WTC11 (cell line): Measurements from ENCODE around the gene DDI2. TPM values are rescaled to one million over a fixed set of nuclear protein-coding genes. Genes with fewer than 3 reads are reported as not detected.

Experiments
- ATF6 ChIP-seq: sonication (generic); formaldehyde crosslinking; IDR thresholded peaks from 2 replicates; pipeline ENCODE4 v1.8.1; 2023; ENCODE audit warnings: mild to moderate bottlenecking, missing genetic modification reagents
- CREM ChIP-seq: sonication (generic); formaldehyde crosslinking; IDR thresholded peaks from 2 replicates; pipeline ENCODE4 v1.8.1; 2022; ENCODE audit warnings: mild to moderate bottlenecking, missing genetic modification reagents, moderate library complexity
- ELF4 ChIP-seq: sonication (generic); formaldehyde crosslinking; IDR thresholded peaks from 2 replicates; pipeline ENCODE4 v1.8.1; 2022; ENCODE audit warnings: low read depth, mild to moderate bottlenecking, moderate library complexity, missing genetic modification reagents
- ETV6 ChIP-seq: sonication (generic); formaldehyde crosslinking; IDR thresholded peaks from 2 replicates; pipeline ENCODE4 v1.8.1; 2022; ENCODE audit warnings: mild to moderate bottlenecking, missing genetic modification reagents
- GRHL2 ChIP-seq: fragments of 250-450 bp; sonication (Bioruptor Pico); IDR thresholded peaks from 2 replicates; pipeline ENCODE4 v1.8.0; 2022; ENCODE audit warnings: mild to moderate bottlenecking, moderate library complexity; ENCODE audit not compliant: insufficient replicate concordance, severe bottlenecking
- IRF2 ChIP-seq: sonication (generic); formaldehyde crosslinking; IDR thresholded peaks from 2 replicates; pipeline ENCODE4 v1.8.0; 2022; ENCODE audit warnings: low read depth, missing genetic modification reagents, borderline replicate concordance
- NFATC4 ChIP-seq: fragments of 250-450 bp; sonication (Bioruptor Pico); IDR thresholded peaks from 2 replicates; pipeline ENCODE4 v1.9.0; 2021; ENCODE audit warnings: mild to moderate bottlenecking
- NFYB ChIP-seq: sonication (generic); formaldehyde crosslinking; conservative IDR thresholded peaks from 2 replicates; pipeline ENCODE4 v1.8.0; 2022; ENCODE audit warnings: low read depth, missing genetic modification reagents
- PRDM15 ChIP-seq: sonication (generic); formaldehyde crosslinking; IDR thresholded peaks from 2 replicates; pipeline ENCODE4 v1.8.0; 2022; ENCODE audit warnings: missing genetic modification reagents
- RELA ChIP-seq: sonication (generic); formaldehyde crosslinking; IDR thresholded peaks from 2 replicates; pipeline ENCODE4 v1.8.1; 2022; ENCODE audit warnings: missing genetic modification reagents, mild to moderate bottlenecking, borderline replicate concordance
- RORB ChIP-seq: fragments of 250-450 bp; sonication (Bioruptor Pico); IDR thresholded peaks from 2 replicates; pipeline ENCODE4 v1.9.0; 2021; ENCODE audit warnings: mild to moderate bottlenecking
- SOX15 ChIP-seq: fragments of 250-450 bp; sonication (Bioruptor Pico); IDR thresholded peaks from 2 replicates; pipeline ENCODE4 v1.9.0; 2021; ENCODE audit warnings: mild to moderate bottlenecking
- TP53 ChIP-seq: sonication (generic); formaldehyde crosslinking; IDR thresholded peaks from 2 replicates; pipeline ENCODE4 v1.8.1; 2023; ENCODE audit warnings: mild to moderate bottlenecking, missing genetic modification reagents
- USF1 ChIP-seq: sonication (generic); formaldehyde crosslinking; IDR thresholded peaks from 2 replicates; pipeline ENCODE4 v1.8.0; 2022; ENCODE audit warnings: mild to moderate bottlenecking, missing genetic modification reagents
- ZNF121 ChIP-seq: sonication (generic); formaldehyde crosslinking; IDR thresholded peaks from 2 replicates; pipeline ENCODE4 v1.8.0; 2023; ENCODE audit warnings: missing genetic modification reagents
- ZNF232 ChIP-seq: sonication (generic); formaldehyde crosslinking; IDR thresholded peaks from 2 replicates; pipeline ENCODE4 v1.8.0; 2022; ENCODE audit warnings: mild to moderate bottlenecking, missing genetic modification reagents
- ZNF423 ChIP-seq: fragments of 250-450 bp; sonication (Bioruptor Pico); IDR thresholded peaks from 2 replicates; pipeline ENCODE4 v2.1.2; 2022; ENCODE audit warnings: mild to moderate bottlenecking, moderate library complexity
- total RNA-seq: library from RNA; stranded (reverse); gene quantifications from 3 replicates; pipeline ENCODE4 v1.2.3, GENCODE V29; 2021
- TF ChIP-seq, protein P1 (sequence below): fragments of 250-450 bp; sonication (Bioruptor Pico); IDR thresholded peaks from 2 replicates; pipeline ENCODE4 v1.9.0; 2021; ENCODE audit warnings: mild to moderate bottlenecking
- TF ChIP-seq, protein P2 (sequence below): sonication (generic); formaldehyde crosslinking; IDR thresholded peaks from 2 replicates; pipeline ENCODE4 v1.8.0; 2022; ENCODE audit warnings: mild to moderate bottlenecking, missing genetic modification reagents
- TF ChIP-seq, protein P3 (sequence below): sonication (generic); formaldehyde crosslinking; IDR thresholded peaks from 2 replicates; pipeline ENCODE4 v1.8.1; 2022; ENCODE audit warnings: low read depth, mild to moderate bottlenecking, moderate library complexity, missing genetic modification reagents, borderline replicate concordance
- TF ChIP-seq, protein P4 (sequence below): fragments of 250-450 bp; sonication (Bioruptor Pico); conservative IDR thresholded peaks from 2 replicates; pipeline ENCODE4 v1.9.0; 2021; ENCODE audit warnings: mild to moderate bottlenecking
- TF ChIP-seq, protein P5 (sequence below): fragments of 250-450 bp; sonication (Bioruptor Pico); IDR thresholded peaks from 2 replicates; pipeline ENCODE4 v2.1.2; 2022; ENCODE audit warnings: mild to moderate bottlenecking, moderate library complexity
- TF ChIP-seq, protein P6 (sequence below): fragments of 250-450 bp; sonication (Bioruptor Pico); IDR thresholded peaks from 2 replicates; pipeline ENCODE4 v1.9.0; 2021; ENCODE audit warnings: moderate library complexity, mild to moderate bottlenecking, inconsistent platforms, borderline replicate concordance

DDI2 gene
- total RNA-seq, 1 experiment from 2014 or later: 34.2 TPM

DNA sequence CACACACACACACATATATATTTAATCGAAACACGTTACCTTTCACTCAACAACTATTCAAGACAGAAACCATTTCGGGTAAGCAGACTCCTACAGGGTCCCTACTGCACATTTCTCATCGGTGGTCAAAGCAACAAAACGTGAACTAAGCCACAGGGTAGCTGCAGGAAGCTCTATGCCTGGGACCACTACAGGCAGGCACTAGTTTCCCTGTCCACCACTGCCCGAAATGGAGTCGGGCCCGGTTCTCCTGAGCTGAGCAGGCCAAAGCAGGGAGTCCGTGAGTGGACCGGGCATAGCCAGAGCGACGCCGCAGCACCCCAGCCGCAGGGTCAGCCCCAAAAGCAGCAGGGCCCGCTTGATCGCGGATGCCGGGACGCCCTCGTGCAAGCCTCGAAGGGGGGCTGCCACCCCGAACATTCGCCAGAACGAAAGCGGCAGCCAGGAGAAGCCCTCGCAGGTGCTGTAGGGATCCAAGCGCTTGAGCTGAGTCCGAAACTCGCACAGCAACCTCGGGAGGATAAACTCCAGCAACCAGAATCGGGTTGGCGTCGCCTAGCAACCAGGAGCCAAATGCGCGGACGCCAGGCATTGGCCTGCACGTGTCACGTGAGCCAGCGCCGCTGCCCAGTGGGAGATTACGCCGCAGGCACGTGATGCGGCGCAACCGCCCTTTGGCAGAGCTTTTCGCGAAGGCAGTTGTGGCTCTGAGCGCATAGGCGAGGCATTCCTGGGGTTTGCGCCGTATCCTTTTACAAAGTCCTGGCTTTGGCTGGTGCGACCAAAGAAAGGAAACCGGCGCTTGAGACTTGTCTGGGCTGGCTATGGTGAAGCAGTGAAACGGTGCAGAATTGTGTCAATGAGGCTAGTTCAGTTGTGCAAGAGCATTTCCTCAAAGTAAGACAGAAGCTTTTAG lies 13.9 kb upstream of the DDI2 start (continued):
- TF ChIP-seq, protein P1, sequence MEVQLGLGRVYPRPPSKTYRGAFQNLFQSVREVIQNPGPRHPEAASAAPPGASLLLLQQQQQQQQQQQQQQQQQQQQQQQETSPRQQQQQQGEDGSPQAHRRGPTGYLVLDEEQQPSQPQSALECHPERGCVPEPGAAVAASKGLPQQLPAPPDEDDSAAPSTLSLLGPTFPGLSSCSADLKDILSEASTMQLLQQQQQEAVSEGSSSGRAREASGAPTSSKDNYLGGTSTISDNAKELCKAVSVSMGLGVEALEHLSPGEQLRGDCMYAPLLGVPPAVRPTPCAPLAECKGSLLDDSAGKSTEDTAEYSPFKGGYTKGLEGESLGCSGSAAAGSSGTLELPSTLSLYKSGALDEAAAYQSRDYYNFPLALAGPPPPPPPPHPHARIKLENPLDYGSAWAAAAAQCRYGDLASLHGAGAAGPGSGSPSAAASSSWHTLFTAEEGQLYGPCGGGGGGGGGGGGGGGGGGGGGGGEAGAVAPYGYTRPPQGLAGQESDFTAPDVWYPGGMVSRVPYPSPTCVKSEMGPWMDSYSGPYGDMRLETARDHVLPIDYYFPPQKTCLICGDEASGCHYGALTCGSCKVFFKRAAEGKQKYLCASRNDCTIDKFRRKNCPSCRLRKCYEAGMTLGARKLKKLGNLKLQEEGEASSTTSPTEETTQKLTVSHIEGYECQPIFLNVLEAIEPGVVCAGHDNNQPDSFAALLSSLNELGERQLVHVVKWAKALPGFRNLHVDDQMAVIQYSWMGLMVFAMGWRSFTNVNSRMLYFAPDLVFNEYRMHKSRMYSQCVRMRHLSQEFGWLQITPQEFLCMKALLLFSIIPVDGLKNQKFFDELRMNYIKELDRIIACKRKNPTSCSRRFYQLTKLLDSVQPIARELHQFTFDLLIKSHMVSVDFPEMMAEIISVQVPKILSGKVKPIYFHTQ: no peak
- TF ChIP-seq PRDM15 (CRISPR knock-in tag) (peak; percentile 68), ZNF423 (no peak), ZNF121 (CRISPR knock-in tag) (peak; percentile 70; the same call in 1 of the 2 replicates), TP53 (CRISPR knock-in tag) (peak; percentile 99), CREM (CRISPR knock-in tag) (peak; percentile 92; the same call in 1 of the 2 replicates), IRF2 (CRISPR knock-in tag) (peak; percentile 88; the same call in 1 of the 2 replicates), ELF4 (CRISPR knock-in tag) (peak; percentile 95), NFATC4 (CRISPR knock-in tag) (no peak), RORB (CRISPR knock-in tag) (no peak), ZNF232 (CRISPR knock-in tag) (peak; percentile 99), USF1 (CRISPR knock-in tag) (peak; percentile 100), ATF6 (CRISPR knock-in tag) (no peak), RELA (CRISPR knock-in tag) (peak; percentile 98), GRHL2 (CRISPR knock-in tag) (no peak), SOX15 (CRISPR knock-in tag) (no peak), NFYB (CRISPR knock-in tag) (peak; percentile 98), ETV6 (CRISPR knock-in tag) (peak; percentile 99)
- TF ChIP-seq, protein P2, sequence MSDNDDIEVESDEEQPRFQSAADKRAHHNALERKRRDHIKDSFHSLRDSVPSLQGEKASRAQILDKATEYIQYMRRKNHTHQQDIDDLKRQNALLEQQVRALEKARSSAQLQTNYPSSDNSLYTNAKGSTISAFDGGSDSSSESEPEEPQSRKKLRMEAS: peak; percentile 100
- TF ChIP-seq, protein P3, sequence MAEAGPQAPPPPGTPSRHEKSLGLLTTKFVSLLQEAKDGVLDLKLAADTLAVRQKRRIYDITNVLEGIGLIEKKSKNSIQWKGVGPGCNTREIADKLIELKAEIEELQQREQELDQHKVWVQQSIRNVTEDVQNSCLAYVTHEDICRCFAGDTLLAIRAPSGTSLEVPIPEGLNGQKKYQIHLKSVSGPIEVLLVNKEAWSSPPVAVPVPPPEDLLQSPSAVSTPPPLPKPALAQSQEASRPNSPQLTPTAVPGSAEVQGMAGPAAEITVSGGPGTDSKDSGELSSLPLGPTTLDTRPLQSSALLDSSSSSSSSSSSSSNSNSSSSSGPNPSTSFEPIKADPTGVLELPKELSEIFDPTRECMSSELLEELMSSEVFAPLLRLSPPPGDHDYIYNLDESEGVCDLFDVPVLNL: peak; percentile 89
- TF ChIP-seq, protein P4, sequence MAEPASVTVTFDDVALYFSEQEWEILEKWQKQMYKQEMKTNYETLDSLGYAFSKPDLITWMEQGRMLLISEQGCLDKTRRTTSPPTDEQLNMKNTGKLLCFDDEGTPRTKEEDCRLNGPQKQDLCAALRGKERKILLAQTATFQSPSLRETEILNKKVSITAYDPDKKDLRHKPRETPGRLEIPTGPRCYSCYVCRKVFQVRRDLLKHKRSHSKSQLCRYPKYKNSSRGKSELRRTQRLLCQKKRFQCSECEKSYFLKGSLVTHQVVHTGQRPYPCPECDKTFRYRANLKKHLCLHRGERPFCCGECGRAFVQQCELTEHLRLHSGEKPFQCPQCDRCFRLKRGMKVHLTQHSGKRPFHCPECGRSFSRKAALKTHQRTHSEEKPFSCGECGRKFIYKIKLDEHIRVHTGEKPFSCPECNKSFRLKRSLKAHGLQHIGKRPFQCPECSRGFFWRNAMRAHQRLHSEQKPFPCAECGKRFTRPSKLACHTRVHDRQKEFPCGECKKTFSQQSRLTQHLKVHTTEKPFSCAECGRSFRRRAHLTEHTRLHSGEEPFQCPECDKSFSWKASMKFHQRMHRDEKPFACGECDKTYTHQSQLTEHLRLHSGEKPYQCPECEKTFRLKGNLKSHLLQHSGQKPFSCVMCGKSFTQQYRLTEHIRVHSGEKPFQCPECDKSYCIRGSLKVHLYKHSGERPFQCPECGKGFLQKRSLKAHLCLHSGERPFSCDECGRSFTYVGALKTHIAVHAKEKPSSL (CRISPR knock-in tag): no peak
- TF ChIP-seq, protein P5, sequence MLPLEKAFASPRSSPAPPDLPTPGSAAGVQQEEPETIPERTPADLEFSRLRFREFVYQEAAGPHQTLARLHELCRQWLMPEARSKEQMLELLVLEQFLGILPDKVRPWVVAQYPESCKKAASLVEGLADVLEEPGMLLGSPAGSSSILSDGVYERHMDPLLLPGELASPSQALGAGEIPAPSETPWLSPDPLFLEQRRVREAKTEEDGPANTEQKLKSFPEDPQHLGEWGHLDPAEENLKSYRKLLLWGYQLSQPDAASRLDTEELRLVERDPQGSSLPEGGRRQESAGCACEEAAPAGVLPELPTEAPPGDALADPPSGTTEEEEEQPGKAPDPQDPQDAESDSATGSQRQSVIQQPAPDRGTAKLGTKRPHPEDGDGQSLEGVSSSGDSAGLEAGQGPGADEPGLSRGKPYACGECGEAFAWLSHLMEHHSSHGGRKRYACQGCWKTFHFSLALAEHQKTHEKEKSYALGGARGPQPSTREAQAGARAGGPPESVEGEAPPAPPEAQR (CRISPR knock-in tag): no peak
- TF ChIP-seq, protein P6, sequence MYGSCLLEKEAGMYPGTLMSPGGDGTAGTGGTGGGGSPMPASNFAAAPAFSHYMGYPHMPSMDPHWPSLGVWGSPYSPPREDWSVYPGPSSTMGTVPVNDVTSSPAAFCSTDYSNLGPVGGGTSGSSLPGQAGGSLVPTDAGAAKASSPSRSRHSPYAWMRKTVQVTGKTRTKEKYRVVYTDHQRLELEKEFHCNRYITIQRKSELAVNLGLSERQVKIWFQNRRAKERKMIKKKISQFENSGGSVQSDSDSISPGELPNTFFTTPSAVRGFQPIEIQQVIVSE: no peak
